Endothelial cell of umbilical vein (primary cell): ENCODE results near the gene COL6A3.

Experiments
- EZH2 ChIP-seq: IDR thresholded peaks from 2 replicates; pipeline ENCODE4 v1.6.1; 2012; ENCODE audit warnings: borderline replicate concordance, low read depth, mild to moderate bottlenecking, moderate library complexity, low read length, inconsistent platforms; ENCODE audit not compliant: severe bottlenecking
- POLR2A ChIP-seq: IDR thresholded peaks from 2 replicates; pipeline ENCODE4 v1.6.1; 2012; ENCODE audit warnings: low read depth, mild to moderate bottlenecking, control low read depth, low read length
- POLR2AphosphoS5 ChIP-seq: IDR thresholded peaks from 2 replicates; pipeline ENCODE4 v1.6.1; 2012; ENCODE audit warnings: low read depth, mild to moderate bottlenecking, control low read depth, low read length, moderate library complexity; ENCODE audit not compliant: insufficient read depth
- TF ChIP-seq, protein P1 (sequence below), 2 donors: IDR thresholded peaks; 1 replicate in 1 of 2; 2 replicates in 1 of 2; pipeline ENCODE4 v1.5.1; 2011; ENCODE audit warnings: low read length in 2 of 2, mild to moderate bottlenecking in 2 of 2, moderate library complexity in 2 of 2, control low read depth in 1 of 2, inconsistent platforms in 1 of 2, low read depth in 1 of 2; ENCODE audit not compliant: insufficient read depth in 1 of 2; ENCODE audit errors: extremely low read depth in 1 of 2

DNA sequence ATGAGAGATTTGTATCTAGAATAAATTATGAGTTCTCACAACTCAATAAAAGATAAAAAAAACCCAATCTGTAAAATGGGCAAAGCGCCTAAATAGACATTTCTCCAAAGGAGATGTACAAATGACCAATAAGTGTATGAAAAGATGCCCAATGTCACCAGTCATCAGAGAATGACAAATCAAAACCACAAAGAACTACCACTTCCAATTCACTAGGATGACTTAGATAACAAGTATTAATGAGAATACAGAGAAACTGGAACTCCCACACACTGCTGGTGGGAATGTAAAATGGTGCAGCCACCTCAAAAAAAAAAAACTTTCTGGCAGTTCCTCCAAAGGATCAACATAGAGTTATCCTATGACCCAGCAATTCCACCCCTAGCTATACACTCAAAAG is 17.4 kb upstream of the COL6A3 start:
- TF ChIP-seq, protein P1, sequence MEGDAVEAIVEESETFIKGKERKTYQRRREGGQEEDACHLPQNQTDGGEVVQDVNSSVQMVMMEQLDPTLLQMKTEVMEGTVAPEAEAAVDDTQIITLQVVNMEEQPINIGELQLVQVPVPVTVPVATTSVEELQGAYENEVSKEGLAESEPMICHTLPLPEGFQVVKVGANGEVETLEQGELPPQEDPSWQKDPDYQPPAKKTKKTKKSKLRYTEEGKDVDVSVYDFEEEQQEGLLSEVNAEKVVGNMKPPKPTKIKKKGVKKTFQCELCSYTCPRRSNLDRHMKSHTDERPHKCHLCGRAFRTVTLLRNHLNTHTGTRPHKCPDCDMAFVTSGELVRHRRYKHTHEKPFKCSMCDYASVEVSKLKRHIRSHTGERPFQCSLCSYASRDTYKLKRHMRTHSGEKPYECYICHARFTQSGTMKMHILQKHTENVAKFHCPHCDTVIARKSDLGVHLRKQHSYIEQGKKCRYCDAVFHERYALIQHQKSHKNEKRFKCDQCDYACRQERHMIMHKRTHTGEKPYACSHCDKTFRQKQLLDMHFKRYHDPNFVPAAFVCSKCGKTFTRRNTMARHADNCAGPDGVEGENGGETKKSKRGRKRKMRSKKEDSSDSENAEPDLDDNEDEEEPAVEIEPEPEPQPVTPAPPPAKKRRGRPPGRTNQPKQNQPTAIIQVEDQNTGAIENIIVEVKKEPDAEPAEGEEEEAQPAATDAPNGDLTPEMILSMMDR (IDR thresholded peaks at IDR 0.05; ENCODE audit: extremely low read depth in 1 of 2, insufficient read depth in 1 of 2, low read depth in 1 of 2, low read length in 2 of 2) = no peak
- TF ChIP-seq POLR2A (no peak), EZH2 (no peak), POLR2AphosphoS5 (no peak)
